Measurements from ENCODE around the gene RBFOX2.
A peak's percentile ranks its signal among the peaks of the same experiment; 100 is the strongest.

The RBFOX2 gene

DNA sequence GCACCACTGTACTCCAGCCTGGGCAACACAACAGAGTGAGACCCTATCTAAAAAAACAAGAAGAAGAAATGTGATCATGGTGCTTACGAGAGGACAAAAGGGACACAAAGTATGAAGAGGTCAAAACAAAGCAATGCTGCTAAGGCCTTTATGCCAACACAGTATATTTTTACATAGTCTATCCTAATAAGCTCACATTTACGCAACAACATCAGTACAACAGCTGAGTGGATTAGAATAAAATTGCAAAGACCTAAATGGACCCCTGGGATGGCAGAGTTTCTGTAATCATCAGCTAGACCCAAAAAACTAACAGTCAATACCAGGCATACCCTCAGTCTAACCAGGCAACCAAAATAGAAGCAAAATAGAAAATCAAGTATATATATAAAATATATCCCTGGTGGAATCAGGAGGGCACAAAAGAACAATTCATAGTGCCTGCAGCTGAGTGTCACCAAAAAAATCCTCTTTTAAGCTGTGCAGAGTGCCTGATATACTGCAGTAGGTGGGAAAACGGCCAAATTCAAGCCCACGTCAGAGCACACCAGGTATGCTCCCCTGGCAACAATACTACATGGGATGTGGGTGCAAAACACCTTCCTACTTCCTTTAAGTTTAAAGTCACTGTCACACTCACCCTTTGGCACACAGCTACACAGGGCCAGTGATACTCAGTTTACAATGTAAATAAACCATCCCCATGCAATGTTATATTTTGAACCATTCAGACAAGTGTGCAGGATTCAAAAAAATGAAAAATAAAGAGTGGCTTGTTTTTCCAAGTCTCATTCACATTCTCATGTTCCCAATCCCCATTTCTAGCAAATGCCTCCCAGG lies 57.8 kb downstream of the RBFOX2 start:
- no peak for DNase-seq

DNA sequence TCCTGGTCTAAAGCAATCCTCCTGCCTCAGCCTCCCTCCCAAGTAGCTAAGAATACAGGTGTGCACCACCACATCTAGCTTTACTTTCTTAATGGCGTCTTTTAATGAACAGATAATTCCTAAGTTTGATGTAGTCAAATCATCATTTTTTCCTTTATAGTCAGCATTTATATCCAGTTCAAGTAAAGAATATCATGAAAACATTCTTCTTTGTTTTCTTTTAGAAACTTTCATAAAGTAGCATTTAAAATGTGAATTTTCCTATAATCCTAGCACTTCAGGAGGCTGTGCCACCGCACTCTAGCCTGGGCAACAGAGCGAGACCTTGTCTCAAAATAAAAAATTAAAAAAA lies 61.6 kb downstream of the RBFOX2 start:
- no peak for DNase-seq

DNA sequence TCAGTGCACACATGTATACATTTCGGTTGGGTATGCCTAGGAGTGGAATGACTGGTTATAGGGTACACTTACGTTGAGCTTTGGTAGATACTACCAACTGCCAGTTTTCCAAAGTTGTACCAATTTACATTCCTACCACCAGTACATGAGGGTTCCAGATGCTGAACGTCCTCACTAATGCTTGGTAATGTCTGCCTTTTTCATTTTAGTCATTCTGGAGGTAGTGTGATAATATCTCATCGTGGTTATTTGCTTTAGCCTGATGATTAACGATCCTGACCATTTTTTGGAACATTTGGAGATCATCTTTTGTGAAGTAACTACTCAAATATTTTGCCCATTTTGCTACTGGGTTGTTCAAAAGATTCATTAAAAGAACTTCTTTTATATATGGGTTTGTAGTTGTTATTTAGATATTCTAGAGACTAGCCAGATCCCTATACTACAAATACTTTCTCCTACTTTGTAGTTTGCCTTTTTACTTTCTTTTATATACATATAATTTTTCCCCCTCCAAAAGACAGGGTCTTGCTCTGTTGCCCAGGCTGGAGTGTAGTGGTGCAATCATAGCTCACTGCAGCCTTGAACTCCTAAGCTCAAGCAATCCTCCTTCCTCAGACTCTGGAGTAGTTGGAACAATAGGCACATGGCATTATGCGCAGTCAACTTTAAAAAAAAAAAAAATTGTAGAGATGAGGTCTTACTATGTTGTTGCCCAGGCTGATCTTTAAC lies 62.1 kb downstream of the RBFOX2 start:
- DNase-seq: no peak

DNA sequence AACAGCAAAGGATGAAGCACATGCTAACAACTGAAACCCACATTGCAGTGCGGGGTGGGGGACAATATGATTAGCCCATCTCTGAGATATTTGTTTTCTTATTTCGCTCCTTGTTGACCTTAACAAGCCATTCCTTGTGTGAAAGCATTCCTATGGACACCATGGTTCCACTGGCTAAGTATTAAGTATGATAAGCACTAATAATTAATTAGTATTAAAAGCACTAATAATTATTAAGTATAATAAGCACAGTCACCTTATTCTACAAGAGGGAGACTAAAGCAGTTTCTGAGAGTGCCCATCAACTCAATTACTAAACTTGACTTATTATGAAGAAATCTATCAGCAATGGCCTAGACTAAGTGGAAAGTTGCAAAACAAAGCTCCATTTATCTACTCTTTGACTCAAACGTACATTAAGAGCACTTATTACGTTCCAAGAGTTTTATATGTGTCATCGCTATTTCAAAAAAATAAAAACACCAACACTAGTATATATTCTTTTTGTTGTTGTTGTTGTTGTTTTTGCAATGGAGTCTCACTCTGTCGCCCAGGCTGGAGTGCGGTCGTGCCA lies 65.3 kb downstream of the RBFOX2 start:
- DNase-seq: no peak

DNA sequence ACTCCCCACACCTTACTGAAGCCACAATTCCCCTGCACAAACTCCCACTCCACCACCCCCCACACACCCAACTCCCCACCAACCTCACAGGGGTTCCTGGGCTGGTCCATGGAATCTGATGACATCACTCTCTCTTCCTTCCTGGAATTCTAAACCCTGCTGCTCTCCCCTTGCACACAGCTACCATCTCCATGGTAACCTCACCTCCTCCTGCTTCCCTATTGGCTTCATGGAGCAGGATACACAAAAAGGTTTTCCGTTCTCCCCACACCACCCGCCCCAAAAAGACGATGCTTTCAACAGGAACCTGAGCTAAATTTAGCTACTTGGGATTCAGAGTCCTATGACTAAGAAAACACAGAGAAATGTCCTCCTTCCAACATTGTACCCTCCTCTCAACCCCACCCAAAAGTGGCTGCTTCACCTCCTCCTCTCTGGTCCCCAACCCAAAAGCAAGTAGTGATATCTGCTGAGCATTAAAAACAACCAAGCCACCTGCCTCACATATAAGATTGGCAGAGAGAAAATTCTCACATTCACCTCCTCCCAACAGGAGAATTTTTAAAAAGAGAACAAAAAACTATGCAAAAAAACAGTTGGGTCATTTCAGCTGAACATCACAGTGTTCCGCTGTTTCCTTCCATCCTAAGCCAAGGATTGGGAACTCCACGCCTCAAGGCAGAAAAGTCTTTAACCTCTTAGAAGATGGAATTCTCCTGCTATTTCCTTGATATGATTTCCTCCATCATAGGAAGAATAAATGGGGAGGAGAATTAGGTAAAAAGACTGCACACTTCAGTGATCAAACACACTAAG lies 66.9 kb downstream of the RBFOX2 start:
- DNase-seq: peak; percentile 15

DNA sequence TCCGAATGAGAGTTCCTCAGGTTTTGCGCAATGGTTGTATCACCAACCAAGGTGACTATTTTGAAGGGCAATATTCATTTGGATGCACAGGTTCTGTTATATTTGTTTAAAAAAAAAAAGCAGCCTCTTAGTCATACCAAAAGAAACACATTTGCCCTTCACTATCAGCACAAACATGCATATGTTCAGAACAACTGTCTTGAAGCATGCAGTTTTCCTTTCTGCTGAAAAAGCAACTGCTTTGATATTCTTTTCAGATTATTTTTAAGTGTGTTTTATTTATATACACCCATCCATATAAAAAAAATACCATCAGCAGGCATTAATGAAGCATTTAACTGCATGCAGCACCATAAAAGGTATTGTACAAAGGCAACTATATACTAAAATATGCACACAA lies 67.8 kb downstream of the RBFOX2 start:
- DNase-seq: no peak

DNA sequence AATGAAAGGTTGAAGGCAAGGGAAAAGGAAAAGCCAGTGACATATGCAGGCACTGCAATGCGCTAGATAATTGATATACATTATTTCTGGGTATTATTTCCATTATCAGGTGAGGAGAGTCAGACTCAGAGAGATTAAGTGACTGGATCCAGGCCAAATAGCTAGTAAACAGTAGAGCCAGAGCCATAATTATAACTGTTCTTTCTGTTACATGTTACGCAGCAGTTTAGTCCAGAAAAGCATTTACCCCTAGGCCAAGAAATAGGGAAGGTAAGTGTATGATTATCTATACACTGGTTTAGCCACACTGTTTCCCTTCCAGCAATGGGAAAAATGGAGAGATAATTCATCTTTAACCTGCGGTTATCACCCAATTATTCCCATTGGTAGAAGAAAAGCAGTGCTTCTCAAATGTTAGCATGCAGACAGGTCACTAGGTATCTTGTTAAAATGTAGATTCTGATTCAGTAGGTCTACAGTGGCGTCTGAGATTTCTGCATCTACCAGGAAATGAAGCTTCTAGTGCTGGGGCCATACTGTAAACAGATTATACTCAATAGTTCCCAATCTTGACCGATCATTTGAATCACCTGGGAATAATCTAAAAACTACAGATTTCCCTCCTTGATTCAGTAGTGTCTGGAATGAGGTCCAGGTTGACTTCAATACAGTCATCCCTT lies 69.4 kb downstream of the RBFOX2 start:
- no peak for DNase-seq

DNA sequence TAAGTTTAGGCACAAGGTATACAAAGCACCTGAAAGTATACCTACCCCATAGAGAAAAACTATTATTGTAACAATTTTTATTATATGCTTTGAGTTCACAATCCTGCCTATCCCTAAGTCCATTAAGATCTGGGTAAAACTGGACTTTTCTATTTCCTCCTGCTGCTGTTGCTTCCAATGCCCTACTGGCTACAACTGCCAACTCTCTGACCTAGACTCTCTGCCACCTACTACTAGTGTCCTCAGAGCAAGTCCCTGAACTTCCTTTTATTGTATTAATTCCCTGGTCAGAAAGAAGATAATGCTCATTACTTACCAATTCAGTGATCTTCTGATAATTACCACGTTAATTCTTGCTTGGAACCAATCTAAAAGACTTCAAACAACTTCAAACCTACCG lies 70.3 kb downstream of the RBFOX2 start:
- DNase-seq: no peak

DNA sequence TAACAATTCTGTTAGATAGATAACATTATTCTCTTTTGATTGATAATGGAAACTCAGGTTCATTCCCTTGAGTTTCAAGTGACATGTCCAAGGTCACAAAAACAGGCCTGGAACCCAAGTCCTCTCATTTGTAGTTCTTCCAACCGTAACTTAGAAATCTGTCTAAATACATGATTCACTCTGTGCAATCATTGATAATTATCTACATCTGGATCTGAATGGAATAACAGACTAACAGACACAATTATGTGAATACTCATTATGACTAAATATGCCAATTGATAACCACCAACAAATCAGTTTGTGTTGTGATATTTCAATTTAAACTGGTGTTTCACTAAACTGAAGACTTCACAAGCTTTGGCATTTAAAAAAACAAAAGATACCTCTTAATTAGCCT lies 71.0 kb downstream of the RBFOX2 start:
- no peak for DNase-seq

DNA sequence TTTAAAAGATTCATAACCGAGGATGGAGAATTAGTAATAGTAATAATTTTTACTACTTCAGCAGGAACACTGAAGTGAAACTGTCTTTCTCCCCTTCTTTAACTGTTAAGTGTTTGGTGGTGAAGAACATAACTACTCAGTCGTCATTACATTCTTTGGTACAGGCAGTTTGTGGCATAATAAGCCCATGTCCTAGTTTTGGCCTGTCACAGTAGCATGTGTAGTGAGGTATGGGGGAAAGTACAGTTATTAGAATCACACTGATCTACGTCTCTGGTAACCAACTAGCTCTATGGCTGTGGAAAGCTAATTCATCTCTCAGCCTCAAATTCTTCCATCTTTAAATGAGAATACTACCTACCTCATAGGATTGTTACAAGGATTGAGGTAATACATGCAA lies 71.8 kb downstream of the RBFOX2 start:
- no peak for DNase-seq

DNA sequence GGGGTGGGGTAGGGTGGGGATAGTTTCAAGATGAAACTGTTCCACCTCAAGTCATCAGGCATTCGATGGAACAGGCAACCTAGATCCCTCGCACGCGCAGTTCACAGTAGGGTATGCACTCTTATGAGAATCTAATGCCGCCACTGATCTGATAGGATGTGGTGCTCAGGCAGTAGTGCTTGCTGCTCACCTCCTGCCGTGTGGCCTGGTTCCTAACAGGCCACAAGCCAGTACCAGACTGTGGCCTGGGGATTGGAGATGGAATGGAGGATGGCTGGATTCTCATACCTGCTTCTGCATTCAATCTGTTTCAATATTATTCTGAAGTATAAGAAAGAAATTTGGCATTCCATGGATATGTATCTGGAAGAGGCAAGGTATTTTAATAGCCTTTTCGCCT lies 73.1 kb downstream of the RBFOX2 start:
- DNase-seq: no peak

DNA sequence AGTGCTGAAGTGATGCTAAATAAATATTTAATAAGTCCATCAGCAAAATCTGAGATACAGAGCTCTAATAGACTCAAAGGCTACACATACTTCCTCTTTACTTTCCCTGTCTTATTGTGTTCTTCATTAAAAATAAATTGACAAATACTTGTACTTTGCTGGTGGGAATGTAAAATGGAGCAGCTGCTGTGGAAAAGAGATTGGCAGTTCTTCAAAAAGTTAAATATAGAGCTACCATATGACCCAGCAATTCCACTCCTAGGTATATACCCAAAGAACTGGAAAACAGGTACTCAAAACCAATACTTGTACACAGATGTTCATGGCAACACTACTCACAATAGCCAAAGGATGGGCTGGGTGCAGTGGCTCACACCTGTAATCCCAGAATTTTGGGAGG lies 76.0 kb downstream of the RBFOX2 start:
- DNase-seq: no peak

DNA sequence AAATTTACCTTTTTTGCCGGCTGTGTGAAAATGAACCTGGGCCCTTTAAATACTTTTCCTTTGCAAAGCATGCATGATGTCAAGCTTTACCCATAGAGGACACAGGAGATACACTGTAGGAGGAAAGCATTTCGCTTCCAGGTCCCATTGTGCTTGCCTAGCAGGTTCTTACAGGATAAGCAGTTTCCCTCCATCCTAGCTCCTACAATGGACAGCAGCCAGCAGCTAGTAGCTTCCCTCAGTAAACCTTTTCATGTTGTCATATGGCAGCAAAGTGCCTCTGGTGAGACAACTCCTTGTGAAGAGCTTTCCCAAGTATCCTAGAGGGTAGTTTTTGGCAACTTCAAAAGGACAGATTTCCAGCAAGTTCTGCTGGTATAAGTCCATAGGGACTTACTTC lies 78.4 kb downstream of the RBFOX2 start:
- DNase-seq: no peak

DNA sequence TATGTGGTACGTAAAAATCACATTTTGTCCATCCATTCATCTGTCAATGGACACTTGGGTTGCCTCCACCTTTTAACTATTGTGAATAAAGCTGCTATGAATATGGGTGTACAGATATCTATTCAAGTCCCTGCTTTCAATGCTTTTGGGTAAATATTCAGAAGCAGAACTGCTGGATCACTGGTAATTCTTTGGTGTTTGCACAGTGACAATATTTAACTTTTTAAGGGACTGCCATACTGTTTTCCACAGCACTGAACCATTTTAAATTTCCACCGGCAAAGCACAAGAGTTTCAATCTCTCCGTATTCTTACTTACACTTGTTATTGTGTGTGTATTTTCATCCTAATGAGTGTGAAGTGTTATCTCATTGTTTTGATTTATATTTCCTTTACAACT lies 79.4 kb downstream of the RBFOX2 start:
- DNase-seq: no peak

DNA sequence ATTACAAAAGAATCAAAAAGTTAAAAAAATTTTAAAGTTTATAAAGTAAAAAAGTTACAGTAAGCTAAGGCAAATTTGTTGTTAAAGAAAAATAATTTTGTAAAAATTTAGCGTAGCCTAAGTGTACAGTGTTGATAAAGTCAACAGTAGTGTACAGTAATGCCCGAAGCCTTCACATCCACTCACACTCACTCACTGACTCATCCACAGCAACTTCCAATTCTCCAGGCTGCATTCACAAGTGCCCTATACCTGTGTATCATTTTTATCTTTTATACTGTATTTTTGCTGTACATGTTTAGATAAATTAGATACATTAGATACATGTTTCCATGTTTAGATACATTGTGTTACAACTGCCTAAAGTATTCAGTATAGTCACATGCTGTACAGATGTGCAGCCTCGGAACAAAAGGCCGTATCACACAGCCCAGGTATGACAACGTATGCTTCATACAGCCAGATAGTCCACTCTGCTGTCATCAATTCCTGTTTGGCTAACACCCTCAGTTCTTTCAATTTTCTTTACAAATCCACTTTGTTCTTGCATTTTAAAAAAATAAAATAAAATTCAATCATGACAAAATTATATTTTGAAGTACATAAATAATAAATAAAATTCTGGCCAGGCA lies 80.7 kb downstream of the RBFOX2 start:
- no peak for DNase-seq

DNA sequence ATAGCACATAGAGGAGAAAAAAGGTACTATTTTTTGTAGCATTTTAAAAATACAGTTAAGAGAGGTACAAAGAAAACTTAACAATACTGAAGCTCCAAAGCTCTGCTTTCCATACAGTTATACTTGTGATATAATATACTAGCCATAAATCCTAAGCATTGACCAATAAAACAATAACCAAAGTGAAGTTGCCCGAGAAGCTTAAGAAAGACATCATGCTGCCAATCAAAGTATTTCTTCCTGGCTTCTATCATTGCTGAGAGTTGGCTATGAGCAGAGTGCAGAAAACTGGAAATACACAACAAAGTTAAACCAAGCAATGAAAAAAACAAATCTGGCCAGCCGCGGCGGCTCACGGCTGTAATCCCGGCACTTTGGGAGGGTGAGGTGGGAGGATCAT lies 84.2 kb downstream of the RBFOX2 start:
- no peak for DNase-seq

DNA sequence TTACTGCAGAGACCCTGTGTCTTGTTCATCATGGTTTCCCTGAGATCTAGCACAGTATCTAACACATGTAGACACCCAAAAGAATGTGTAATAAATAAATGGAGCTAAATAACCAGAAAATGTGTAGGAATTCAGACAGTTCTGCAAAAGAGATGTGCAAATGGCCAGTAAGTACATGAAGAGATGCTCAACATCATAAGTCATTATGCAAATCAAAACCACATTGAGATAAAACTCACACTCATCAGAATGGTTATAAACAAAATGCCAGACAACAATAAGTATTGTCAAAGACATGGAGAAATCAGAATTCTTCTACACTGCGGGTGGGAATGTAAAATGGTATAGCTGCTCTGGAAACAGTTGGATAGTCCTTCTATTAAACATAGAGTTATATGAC lies 88.5 kb downstream of the RBFOX2 start:
- no peak for DNase-seq

DNA sequence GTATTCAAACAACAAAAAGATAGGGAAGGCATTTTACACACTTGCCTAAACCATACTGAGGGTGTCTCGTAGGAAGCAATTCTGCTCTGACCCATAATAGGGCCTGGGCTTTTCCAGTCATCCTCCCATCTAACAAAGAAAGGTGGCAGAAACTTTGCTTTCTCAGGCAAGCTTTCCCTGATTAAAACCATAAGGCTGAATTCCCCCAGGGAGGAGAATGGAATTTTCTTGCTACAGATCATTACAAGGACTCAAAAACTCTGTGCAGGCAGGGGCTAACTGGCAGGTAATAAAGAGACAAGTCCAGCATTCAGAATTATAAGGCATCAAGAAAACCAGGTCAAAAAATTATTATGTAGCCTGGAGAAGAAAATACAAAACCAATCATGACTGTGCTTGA lies 90.4 kb downstream of the RBFOX2 start:
- no peak for DNase-seq

DNA sequence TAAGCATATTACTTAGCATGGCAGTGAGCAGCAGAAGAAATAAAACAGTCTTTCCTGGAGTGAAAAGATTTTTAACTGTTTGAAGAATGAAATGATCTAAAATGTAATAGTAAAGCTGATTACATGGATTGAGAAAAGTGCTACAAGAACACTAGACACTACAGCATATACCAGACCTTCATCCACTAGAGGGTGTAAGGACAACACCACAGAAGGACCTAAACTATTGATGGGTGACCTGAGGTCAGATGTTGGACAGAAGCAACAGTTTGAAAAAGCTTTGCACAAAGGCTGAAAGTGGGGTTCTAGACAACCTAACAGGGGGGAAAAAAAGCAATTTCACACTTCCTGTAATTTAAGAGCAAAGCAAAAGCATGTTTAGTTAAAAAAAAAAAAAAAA lies 97.7 kb downstream of the RBFOX2 start:
- DNase-seq: peak; percentile 6

DNA sequence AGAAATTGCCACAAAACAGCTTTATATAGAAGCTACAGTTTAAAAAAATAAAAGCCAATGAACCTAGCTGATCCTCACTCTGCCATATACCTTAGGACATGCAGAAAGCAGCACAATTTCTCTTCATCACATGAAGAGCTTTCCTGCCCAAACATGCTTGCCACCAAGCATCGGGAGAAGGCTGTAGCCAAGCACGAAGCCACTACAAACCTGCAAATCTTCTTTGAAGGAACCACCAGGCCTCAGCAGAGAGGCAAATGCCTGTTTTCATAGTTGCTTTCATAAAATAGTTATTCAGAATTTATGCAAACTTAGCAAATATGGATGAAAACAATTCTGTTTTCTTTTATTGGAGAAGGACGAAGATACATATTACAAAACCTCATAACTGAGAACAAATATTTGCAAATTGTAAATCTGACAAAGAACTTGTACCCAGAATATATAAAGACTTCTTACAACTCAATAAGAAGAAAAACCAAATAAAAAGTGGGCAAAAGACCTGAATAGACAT lies 100.3 kb downstream of the RBFOX2 start:
- DNase-seq: no peak

DNA sequence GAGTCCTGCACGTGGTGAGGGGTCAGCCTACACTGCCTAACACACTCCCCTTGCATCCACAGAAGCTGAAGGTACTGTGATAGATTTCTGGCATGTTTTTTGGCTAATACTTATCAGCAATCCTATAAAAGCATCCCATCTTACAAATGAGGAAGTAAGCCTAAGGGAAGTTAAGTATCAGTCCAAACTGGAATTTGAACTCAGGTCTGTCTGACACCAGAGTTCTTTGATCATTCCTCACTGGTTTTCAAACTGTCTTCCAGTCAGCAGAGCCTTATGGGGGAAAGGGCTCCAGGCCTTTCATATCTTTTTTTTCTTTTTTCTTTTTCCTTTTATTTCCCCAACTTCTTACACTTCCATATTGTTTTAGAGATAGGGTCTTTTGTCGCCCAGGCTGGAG lies 105.6 kb downstream of the RBFOX2 start:
- DNase-seq: no peak

DNA sequence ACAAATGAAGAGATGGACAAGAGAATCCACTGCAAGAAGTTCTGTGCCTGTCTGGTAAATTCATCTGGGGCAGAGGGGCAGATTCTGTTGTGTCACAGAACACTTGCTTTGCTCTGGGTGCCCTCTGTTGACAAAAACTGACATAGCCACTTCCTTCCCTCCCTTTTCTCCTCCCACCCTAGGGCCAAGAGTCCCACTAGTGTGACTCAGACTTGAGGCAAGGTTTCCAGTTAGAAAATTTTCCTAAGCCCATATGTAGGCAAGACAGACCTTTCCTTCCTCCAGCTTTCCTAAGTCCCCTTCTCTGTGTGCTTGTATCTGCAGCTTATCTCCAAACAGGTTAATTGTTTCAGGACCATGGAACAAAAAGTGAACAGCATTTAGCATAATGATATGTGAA lies 106.8 kb downstream of the RBFOX2 start:
- DNase-seq: peak; percentile 59

Measured in NCI-H1694 treated with DMSO at 0.1 percent for 48 hours (cell line).